OCI-LY1 (cell line): ENCODE data around the gene CD70.

Source experiments
- H2AFZ ChIP-seq: fragments of 200-600 bp; sonication (generic), shearing (Covaris generic); 2 replicates; pipeline ENCODE4 v1.6.0; 2014; ENCODE audit warnings: antibody characterized with exemption, mild to moderate bottlenecking, low read length
- H3F3A ChIP-seq: fragments of 200-600 bp; sonication (generic), shearing (Covaris generic); 2 replicates; pipeline ENCODE4 v1.6.0; 2014; ENCODE audit warnings: mild to moderate bottlenecking, antibody characterized with exemption, low read length, moderate library complexity; ENCODE audit not compliant: insufficient read depth
- H3K27ac ChIP-seq: fragments of 200-600 bp; sonication (generic); 2 replicates; pipeline ENCODE4 v1.5.1; 2014; ENCODE audit warnings: low read length, mixed run types, mild to moderate bottlenecking, low read depth; ENCODE audit not compliant: poor library complexity, severe bottlenecking
- H3K27me3 ChIP-seq: fragments of 200-600 bp; sonication (generic); 2 replicates; pipeline ENCODE4 v1.6.0; 2014; ENCODE audit warnings: antibody characterized with exemption, mild to moderate bottlenecking, low read length, moderate library complexity; ENCODE audit not compliant: insufficient read depth
- H3K36me3 ChIP-seq: fragments of 200-600 bp; sonication (generic); 2 replicates; pipeline ENCODE4 v1.6.1; 2014; ENCODE audit warnings: mild to moderate bottlenecking, antibody characterized with exemption, low read length, moderate library complexity, mixed read lengths; ENCODE audit not compliant: insufficient read depth
- H3K4me1 ChIP-seq: fragments of 200-600 bp; sonication (generic); 2 replicates; pipeline ENCODE4 v1.5.1; 2014; ENCODE audit warnings: mild to moderate bottlenecking, low read length, moderate library complexity; ENCODE audit not compliant: insufficient read depth, severe bottlenecking
- H3K4me2 ChIP-seq: fragments of 200-600 bp; sonication (generic), shearing (Covaris generic); 2 replicates; pipeline ENCODE4 v1.6.1; 2014; ENCODE audit warnings: low read length
- H3K4me3 ChIP-seq: fragments of 200-600 bp; sonication (generic); 2 replicates; pipeline ENCODE4 v1.5.1; 2014; ENCODE audit warnings: low read length, low read depth, mild to moderate bottlenecking, mixed read lengths; ENCODE audit not compliant: poor library complexity, severe bottlenecking
- H3K79me2 ChIP-seq: fragments of 200-600 bp; shearing (Covaris generic); 2 replicates; pipeline ENCODE4 v1.6.1; 2016; ENCODE audit warnings: mixed run types, low read length, mixed read lengths; ENCODE audit not compliant: insufficient read depth
- H3K9ac ChIP-seq: fragments of 200-600 bp; sonication (generic), shearing (Covaris generic); 2 replicates; pipeline ENCODE4 v1.6.1; 2014; ENCODE audit warnings: mild to moderate bottlenecking, low read length, mixed read lengths
- H3K9me2 ChIP-seq: fragments of 200-600 bp; sonication (generic), shearing (Covaris generic); 2 replicates; pipeline ENCODE4 v1.6.1; 2014; ENCODE audit warnings: low read depth, mild to moderate bottlenecking, low read length, mixed read lengths
- H3K9me3 ChIP-seq: fragments of 200-600 bp; shearing (Covaris generic); 2 replicates; pipeline ENCODE4 v1.6.1; 2014; ENCODE audit warnings: low read length, mixed read lengths
- H4K20me1 ChIP-seq: fragments of 200-600 bp; sonication (generic), shearing (Covaris generic); 2 replicates; pipeline ENCODE4 v1.6.0; 2016; ENCODE audit warnings: mild to moderate bottlenecking, low read length; ENCODE audit not compliant: insufficient read depth
- CTCF ChIP-seq: fragments of 200-600 bp; sonication (generic), shearing (Covaris generic); IDR thresholded peaks from 2 replicates; pipeline ENCODE4 v1.5.1; 2017; ENCODE audit warnings: mild to moderate bottlenecking, antibody characterized with exemption, low read length, moderate library complexity, mixed read lengths
- EZH2 ChIP-seq: fragments of 200-600 bp; sonication (generic), shearing (Covaris generic); IDR thresholded peaks from 2 replicates; pipeline ENCODE4 v1.8.0; 2017; ENCODE audit warnings: borderline replicate concordance, mixed run types, mild to moderate bottlenecking, antibody characterized with exemption, low read length, moderate library complexity, mixed read lengths

Gene CD70

DNA sequence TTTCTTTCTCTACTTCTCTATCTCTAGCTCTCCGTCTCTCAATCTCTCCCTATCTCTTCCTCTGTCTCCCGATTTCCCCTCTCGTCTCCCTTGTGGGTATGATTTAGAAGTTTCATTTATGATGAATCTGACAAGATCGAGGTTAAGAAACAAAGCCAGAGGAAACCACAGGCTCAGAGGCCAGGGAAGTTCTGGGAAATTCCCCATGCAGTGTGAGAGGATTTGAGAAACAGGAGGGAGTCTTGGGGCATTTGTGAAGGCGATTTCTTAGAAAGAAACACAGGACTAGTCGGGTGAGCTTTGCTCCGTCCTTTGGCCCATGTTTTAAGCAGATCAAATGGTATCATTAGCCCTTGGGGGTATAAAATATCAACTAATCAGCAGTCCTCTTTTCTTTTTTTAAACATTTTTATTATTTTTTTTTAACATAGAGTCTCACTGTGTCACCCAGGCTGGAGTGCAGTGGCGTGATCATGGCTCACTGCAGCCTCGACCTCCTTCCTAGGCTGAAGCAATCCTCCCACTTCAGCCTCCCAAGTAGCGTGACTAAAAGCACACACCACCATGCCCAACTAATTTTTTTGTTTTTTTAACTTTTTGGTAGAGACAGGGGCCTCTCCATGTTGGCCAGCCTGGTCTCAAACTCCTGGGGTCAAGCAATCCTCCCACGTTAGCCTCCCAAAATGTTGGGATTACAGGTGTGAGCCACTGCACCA, 34.3 kb downstream of the CD70 start:
- Histone ChIP-seq H3K79me2 (no peaks in the 10 kb centered on the region), H3F3A (no peaks in the 10 kb centered on the region), H4K20me1 (no peaks in the 10 kb centered on the region), H3K27ac (no peak overlapping the region), H3K9me3 (no peaks in the 10 kb centered on the region), H3K9me2 (no peaks in the 10 kb centered on the region), H3K9ac (no peak overlapping the region), H3K4me2 (no peak overlapping the region), H3K36me3 (no peaks in the 10 kb centered on the region), H3K4me3 (no peak overlapping the region), H3K27me3 (no peaks in the 10 kb centered on the region), H2AFZ (no peak overlapping the region), H3K4me1 (peaks cover 20% of the 10 kb centered on the region)
- TF ChIP-seq EZH2 (no peak), CTCF (no peak)

- no peak overlapping the region for H3K4me3 ChIP-seq
- no peaks in the 10 kb centered on the region for H4K20me1 ChIP-seq
- no peaks in the 10 kb centered on the region for H3K36me3 ChIP-seq
- H3F3A ChIP-seq: no peaks in the 10 kb centered on the region
- no peak overlapping the region for H2AFZ ChIP-seq
- H3K27me3 ChIP-seq: no peaks in the 10 kb centered on the region
- no peak overlapping the region for H3K4me2 ChIP-seq
- H3K9ac ChIP-seq: no peak overlapping the region
- H3K9me2 ChIP-seq: no peaks in the 10 kb centered on the region
- H3K79me2 ChIP-seq: no peaks in the 10 kb centered on the region
- peaks cover 3% of the 10 kb centered on the region for H3K9me3 ChIP-seq
- peaks cover 21% of the 10 kb centered on the region for H3K4me1 ChIP-seq
- TF ChIP-seq CTCF (no peak), EZH2 (no peak)
- no peak overlapping the region for H3K27ac ChIP-seq
These were observed 34.9 kb downstream of the CD70 start for GRCh38 chr19:6556043-6556449.

GRCh38 chr19:6551607-6552450, 39.1 kb downstream of the CD70 start:
- Histone ChIP-seq H3K9ac (no peak overlapping the region; the same call in 1 of the 2 replicates), H3K79me2 (no peaks in the 10 kb centered on the region), H3K4me3 (no peak overlapping the region), H4K20me1 (no peaks in the 10 kb centered on the region), H3K9me3 (peaks cover 11% of the 10 kb centered on the region), H3K9me2 (no peaks in the 10 kb centered on the region), H3F3A (no peaks in the 10 kb centered on the region), H3K36me3 (no peaks in the 10 kb centered on the region), H3K4me2 (peak overlapping the region; percentile 47; the same call in 1 of the 2 replicates), H2AFZ (0 out of 2 replicates have a peak overlapping the region, but pooled peaks have one; percentile 74), H3K4me1 (peaks cover 21% of the 10 kb centered on the region), H3K27ac (no peak overlapping the region), H3K27me3 (no peaks in the 10 kb centered on the region)
- TF ChIP-seq CTCF (peak; percentile 62), EZH2 (no peak)
